ENCODE measurements around the gene LRCH1.

DNA sequence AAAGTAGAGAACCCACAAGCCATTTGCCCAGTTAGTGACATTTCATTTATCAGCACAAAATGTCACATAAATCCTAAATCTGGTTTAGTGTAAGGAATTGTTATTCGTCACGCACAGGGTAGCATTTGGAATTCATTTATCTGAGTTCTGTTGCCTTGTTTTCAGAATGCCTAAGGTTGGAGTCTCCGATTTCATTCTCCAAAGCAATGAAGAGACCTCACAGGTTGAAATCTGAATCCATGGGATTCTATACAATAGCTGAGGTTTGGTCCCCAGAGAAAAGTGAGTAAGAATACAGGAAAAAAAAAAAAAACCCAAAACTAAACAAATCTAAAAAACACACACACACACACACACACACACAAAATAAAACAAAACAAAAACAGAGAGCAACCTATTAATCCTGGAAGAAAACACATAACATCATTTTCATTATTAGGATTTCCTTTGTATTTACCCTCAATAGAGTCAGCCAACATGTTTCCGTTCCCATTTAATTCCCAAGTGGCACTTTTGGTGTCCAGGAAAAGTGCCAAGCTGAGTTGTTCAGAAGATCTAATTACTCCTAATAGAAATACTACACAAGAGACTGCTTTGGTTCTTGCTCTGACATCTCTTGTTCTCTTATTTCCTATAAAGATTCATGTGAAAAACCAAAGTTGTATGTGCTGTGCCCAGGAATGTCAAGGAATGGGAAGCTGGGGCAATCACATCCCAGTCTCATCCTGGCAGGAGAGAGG lies 36.2 kb upstream of the LRCH1 start:
- TF ChIP-seq, protein P1, sequence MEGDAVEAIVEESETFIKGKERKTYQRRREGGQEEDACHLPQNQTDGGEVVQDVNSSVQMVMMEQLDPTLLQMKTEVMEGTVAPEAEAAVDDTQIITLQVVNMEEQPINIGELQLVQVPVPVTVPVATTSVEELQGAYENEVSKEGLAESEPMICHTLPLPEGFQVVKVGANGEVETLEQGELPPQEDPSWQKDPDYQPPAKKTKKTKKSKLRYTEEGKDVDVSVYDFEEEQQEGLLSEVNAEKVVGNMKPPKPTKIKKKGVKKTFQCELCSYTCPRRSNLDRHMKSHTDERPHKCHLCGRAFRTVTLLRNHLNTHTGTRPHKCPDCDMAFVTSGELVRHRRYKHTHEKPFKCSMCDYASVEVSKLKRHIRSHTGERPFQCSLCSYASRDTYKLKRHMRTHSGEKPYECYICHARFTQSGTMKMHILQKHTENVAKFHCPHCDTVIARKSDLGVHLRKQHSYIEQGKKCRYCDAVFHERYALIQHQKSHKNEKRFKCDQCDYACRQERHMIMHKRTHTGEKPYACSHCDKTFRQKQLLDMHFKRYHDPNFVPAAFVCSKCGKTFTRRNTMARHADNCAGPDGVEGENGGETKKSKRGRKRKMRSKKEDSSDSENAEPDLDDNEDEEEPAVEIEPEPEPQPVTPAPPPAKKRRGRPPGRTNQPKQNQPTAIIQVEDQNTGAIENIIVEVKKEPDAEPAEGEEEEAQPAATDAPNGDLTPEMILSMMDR (optimal IDR thresholded peaks at IDR 0.05 in 1 of 3, IDR thresholded peaks at IDR 0.05 in 1 of 3, conservative IDR thresholded peaks at IDR 0.05 in 1 of 3; ENCODE audit: extremely low read depth in 1 of 3, insufficient read depth in 2 of 3, low read length in 3 of 3) = no peak
- TF ChIP-seq EZH2 (IDR thresholded peaks at IDR 0.05; ENCODE audit: low read length) = no peak
